Kidney epithelial cell (primary cell): ENCODE data around the gene TAF13. TPM values are rescaled to one million over a fixed set of nuclear protein-coding genes. Genes with fewer than 3 reads are reported as not detected.
"Not testable (repeated sequence)": the region's sequence is repeated elsewhere in the genome, so short reads cannot be mapped to it uniquely, and the experiment has no call there.

Experiments used
- DNase-seq: peaks from one replicate; pipeline ENCODE4 v3.0.0-alpha.2; 2010; ENCODE audit warnings: low read depth
- H3K27me3 ChIP-seq: 2 replicates; pipeline ENCODE4 v1.6.0; 2011; ENCODE audit warnings: low read length; ENCODE audit not compliant: control insufficient read depth, insufficient read depth
- H3K36me3 ChIP-seq: 2 replicates; pipeline ENCODE4 v1.5.1; 2011; ENCODE audit warnings: low read length; ENCODE audit not compliant: control insufficient read depth, insufficient read depth
- H3K4me3 ChIP-seq: 2 replicates; pipeline ENCODE4 v1.5.1; 2011; ENCODE audit warnings: low read depth, mild to moderate bottlenecking, control low read depth, low read length
- CTCF ChIP-seq: IDR thresholded peaks from 2 replicates; pipeline ENCODE4 v1.5.1; 2011; ENCODE audit warnings: mild to moderate bottlenecking, moderate library complexity, low read length, control low read depth, inconsistent platforms; ENCODE audit not compliant: insufficient read depth, poor library complexity, severe bottlenecking
- total RNA-seq: library from RNA; depleted of rRNA; stranded (reverse); fragments of >200 nt; gene quantifications from 2 replicates; pipeline ENCODE4 v1.2.3, GENCODE V29; 2015

Gene TAF13
- total RNA-seq, 1 donor from 2014 or later = 55.0 TPM

DNA sequence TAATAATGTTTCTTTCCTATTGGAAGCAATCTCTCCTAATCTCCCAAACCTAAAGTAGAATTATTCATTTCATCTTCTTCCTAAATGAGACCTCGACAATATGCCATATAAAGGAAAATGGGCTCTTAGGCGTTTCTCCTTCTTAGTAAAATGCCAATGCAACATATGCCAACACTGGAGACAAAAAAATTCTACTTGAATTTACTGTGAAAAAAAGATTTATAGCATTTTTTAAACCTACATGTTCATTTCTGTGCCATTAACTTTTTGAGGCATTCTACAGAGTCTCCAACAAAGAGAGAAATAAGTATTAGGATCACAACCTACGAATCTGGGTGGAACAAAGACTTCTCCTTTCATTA lies 35.2 kb downstream of the TAF13 start:
- Histone ChIP-seq H3K27me3 (no peaks in the 10 kb centered on the region), H3K4me3 (peak overlapping the region; percentile 90), H3K36me3 (no peaks in the 10 kb centered on the region)
- TF ChIP-seq CTCF = no peak
- DNase-seq = no peak

- no peak for TF ChIP-seq CTCF
- no peaks in the 10 kb centered on the region for H3K27me3 ChIP-seq
- DNase-seq = no peak
- H3K36me3 ChIP-seq = no peaks in the 10 kb centered on the region
- no peak overlapping the region for H3K4me3 ChIP-seq
These were observed 41.4 kb downstream of the TAF13 start for GRCh38 chr1:109034382-109034781.

DNA sequence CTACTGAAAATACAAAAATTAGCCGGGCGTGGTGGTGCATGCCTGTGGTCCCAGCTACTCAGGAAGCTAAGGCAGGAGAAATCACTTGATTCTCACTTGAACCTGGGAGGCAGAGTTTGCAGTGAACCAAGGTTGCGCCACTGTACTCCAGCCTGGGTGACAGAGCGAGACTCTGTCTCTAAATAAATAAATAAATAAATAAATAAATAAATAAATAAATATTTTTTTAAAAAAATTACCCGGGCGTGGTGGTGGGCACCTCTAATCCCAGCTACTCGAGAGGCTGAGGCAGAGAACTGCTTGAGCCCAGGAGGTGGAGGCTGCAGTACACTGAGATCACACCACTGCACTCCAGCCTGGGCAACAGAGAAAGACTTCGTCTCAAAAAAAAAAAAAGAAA lies 46.3 kb downstream of the TAF13 start:
- not testable (repeated sequence) for DNase-seq, H3K4me3 ChIP-seq, H3K36me3 ChIP-seq, H3K27me3 ChIP-seq

DNA sequence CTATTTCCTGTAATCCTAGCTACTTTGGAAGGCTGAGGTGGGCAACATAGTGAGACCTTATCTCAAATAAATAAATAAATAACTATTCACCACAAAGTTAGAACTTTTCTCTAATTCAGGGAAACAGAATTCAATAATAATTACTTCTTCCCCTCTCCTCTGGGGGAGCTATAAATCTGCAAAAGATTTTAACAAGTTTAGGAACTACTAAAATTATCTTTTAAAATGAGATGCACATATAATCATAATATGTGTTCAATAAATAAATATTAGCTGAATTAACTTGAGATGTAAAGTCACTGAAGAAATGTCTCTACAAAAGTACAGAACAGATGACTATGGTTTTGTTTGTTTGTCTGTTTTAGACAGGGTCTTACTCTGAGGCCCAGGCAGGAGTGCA lies 48.0 kb downstream of the TAF13 start:
- no peak for TF ChIP-seq CTCF
- no peaks in the 10 kb centered on the region for H3K27me3 ChIP-seq
- no peak for DNase-seq
- H3K36me3 ChIP-seq = no peaks in the 10 kb centered on the region
- H3K4me3 ChIP-seq = no peak overlapping the region

DNA sequence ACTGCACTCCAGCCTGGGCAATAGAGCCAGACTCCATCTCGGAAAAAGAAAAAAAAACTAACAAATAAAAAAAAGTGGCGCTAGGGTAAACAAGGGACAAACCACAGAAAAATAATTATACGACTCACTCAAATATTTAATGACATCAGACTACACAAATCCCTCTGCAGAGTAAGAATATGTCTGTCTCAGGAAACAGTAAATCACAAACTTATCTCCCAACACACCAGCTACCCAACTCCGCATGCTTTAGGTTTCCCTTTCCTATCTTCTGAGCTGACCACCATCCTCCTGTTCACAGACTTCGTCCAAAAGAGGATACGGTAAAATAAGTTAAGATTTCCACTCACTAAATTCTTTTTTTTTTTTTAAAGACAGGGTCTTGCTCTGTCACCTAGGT lies 50.1 kb downstream of the TAF13 start:
- Histone ChIP-seq H3K4me3 (no peak overlapping the region), H3K36me3 (no peaks in the 10 kb centered on the region), H3K27me3 (no peaks in the 10 kb centered on the region)
- no peak for TF ChIP-seq CTCF
- no peak for DNase-seq

DNA sequence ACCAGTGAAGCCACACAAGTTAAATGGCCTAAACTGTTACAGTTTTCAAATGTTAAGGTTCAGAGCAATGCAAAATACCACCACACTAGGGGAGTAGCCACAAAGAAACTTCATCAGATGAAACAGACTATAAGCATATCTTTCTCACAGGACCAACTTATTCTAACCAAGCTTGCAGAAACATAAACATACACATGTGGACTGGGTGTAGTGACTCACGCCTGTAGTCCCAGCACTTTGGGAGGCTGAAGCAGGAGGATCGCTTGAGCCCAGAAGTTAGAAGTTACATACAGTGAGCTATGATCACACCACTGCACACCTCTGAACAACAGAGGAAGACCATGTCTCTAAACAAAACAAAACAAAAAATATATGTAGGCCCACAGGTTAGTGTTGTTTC lies 51.2 kb downstream of the TAF13 start:
- no peaks in the 10 kb centered on the region for H3K27me3 ChIP-seq
- TF ChIP-seq CTCF = no peak
- DNase-seq = no peak
- no peak overlapping the region for H3K4me3 ChIP-seq
- no peaks in the 10 kb centered on the region for H3K36me3 ChIP-seq
